H9 (cell line): ENCODE results near the gene GPC3. TPM values are rescaled to one million over a fixed set of nuclear protein-coding genes. Genes with fewer than 3 reads are reported as not detected.

ENCODE experiments used
- DNase-seq: peaks from one replicate; pipeline ENCODE4 v3.0.0-alpha.2; 2017
- H2AFZ ChIP-seq: one replicate; pipeline ENCODE4 v1.6.1; 2013; ENCODE audit warnings: mild to moderate bottlenecking, low read length, control low read depth, moderate library complexity
- H2AK5ac ChIP-seq: 2 replicates; pipeline ENCODE4 v1.6.1; 2013; ENCODE audit warnings: low read length, control low read depth, mixed read lengths; ENCODE audit not compliant: insufficient read length
- H2BK120ac ChIP-seq: one replicate; pipeline ENCODE4 v1.6.1; 2013; ENCODE audit warnings: low read depth, mild to moderate bottlenecking, low read length, control low read depth, inconsistent platforms; ENCODE audit not compliant: poor library complexity, severe bottlenecking
- H2BK12ac ChIP-seq: 2 replicates; pipeline ENCODE4 v1.6.1; 2013; ENCODE audit warnings: low read length, control low read depth, mixed read lengths, low read depth; ENCODE audit not compliant: insufficient read length
- H2BK15ac ChIP-seq: 2 replicates; pipeline ENCODE4 v1.6.1; 2013; ENCODE audit warnings: low read depth, low read length, control low read depth
- H2BK20ac ChIP-seq: one replicate; pipeline ENCODE4 v1.6.1; 2013; ENCODE audit warnings: low read depth, mild to moderate bottlenecking, low read length, control low read depth, inconsistent platforms; ENCODE audit not compliant: poor library complexity, severe bottlenecking
- H2BK5ac ChIP-seq: 2 replicates; pipeline ENCODE4 v1.6.1; 2013; ENCODE audit warnings: low read length, control low read depth, mixed read lengths; ENCODE audit not compliant: insufficient read length
- H3K14ac ChIP-seq: 2 replicates; pipeline ENCODE4 v1.6.1; 2013; ENCODE audit warnings: low read length, control low read depth; ENCODE audit not compliant: insufficient read depth
- H3K18ac ChIP-seq: 2 replicates; pipeline ENCODE4 v1.6.1; 2013; ENCODE audit warnings: low read depth, mild to moderate bottlenecking, mixed read lengths, low read length, control low read depth; ENCODE audit not compliant: insufficient read length
- H3K23ac ChIP-seq: 2 replicates; pipeline ENCODE4 v1.6.1; 2013; ENCODE audit warnings: low read length, control low read depth, mixed read lengths, low read depth; ENCODE audit not compliant: insufficient read length
- H3K23me2 ChIP-seq: 2 replicates; pipeline ENCODE4 v1.6.1; 2013; ENCODE audit warnings: low read depth, mild to moderate bottlenecking, mixed read lengths, low read length, control low read depth; ENCODE audit not compliant: insufficient read length, poor library complexity, severe bottlenecking
- H3K27ac ChIP-seq: 2 replicates; pipeline ENCODE4 v1.5.1; 2013; ENCODE audit warnings: low read length, control low read depth, mixed read lengths, low read depth; ENCODE audit not compliant: insufficient read length
- H3K27me3 ChIP-seq: 2 replicates; pipeline ENCODE4 v1.6.1; 2013; ENCODE audit warnings: low read length, control low read depth, inconsistent platforms; ENCODE audit not compliant: insufficient read depth
- H3K4ac ChIP-seq: 2 replicates; pipeline ENCODE4 v1.6.1; 2013; ENCODE audit warnings: low read depth, mild to moderate bottlenecking, control low read depth, inconsistent platforms, low read length, moderate library complexity
- H3K4me1 ChIP-seq: 2 replicates; pipeline ENCODE4 v1.6.1; 2013; ENCODE audit warnings: low read length, control low read depth, inconsistent platforms; ENCODE audit not compliant: insufficient read depth
- H3K4me2 ChIP-seq: 2 replicates; pipeline ENCODE4 v1.6.1; 2013; ENCODE audit warnings: low read length, control low read depth, mixed read lengths; ENCODE audit not compliant: insufficient read length, insufficient read depth
- H3K56ac ChIP-seq: 2 replicates; pipeline ENCODE4 v1.6.1; 2013; ENCODE audit warnings: low read depth, mild to moderate bottlenecking, mixed read lengths, low read length, control low read depth; ENCODE audit not compliant: insufficient read length
- H3K79me1 ChIP-seq: 2 replicates; pipeline ENCODE4 v1.6.1; 2013; ENCODE audit warnings: low read depth, mild to moderate bottlenecking, moderate library complexity, low read length, control low read depth, inconsistent platforms; ENCODE audit not compliant: insufficient read depth, poor library complexity, severe bottlenecking
- H3K79me2 ChIP-seq: 2 replicates; pipeline ENCODE4 v1.6.1; 2013; ENCODE audit warnings: low read length, control low read depth, inconsistent platforms; ENCODE audit not compliant: insufficient read depth
- H3K9ac ChIP-seq: 2 replicates; pipeline ENCODE4 v1.6.1; 2013; ENCODE audit warnings: low read length, control low read depth, mixed read lengths; ENCODE audit not compliant: insufficient read length; ENCODE audit errors: extremely low read depth
- H3K9me3 ChIP-seq: one replicate; pipeline ENCODE4 v1.6.1; 2013; ENCODE audit warnings: low read depth, low read length, inconsistent platforms; ENCODE audit not compliant: control insufficient read depth
- H3T11ph ChIP-seq: one replicate; pipeline ENCODE4 v1.6.1; 2013; ENCODE audit warnings: mild to moderate bottlenecking, low read length, control low read depth, inconsistent platforms
- H4K20me1 ChIP-seq: one replicate; pipeline ENCODE4 v1.6.1; 2013; ENCODE audit not compliant: control insufficient read depth, insufficient read length, insufficient read depth
- H4K5ac ChIP-seq: 2 replicates; pipeline ENCODE4 v1.6.1; 2013; ENCODE audit warnings: low read depth, mild to moderate bottlenecking, mixed read lengths, low read length, control low read depth; ENCODE audit not compliant: insufficient read length
- H4K8ac ChIP-seq: replicated peaks from 2 replicates; pipeline ENCODE4 v1.6.1; 2013; ENCODE audit warnings: low read length, control low read depth, mixed read lengths, low read depth; ENCODE audit not compliant: insufficient read length
- H4K91ac ChIP-seq: 2 replicates; pipeline ENCODE4 v1.6.1; 2013; ENCODE audit warnings: low read depth, mild to moderate bottlenecking, moderate library complexity, mixed read lengths, low read length, control low read depth; ENCODE audit not compliant: insufficient read length
- H3K27ac Mint-ChIP-seq, 3 experiments: 2 replicates in 2 of 3; 3 replicates in 1 of 3; pipeline ENCODE4 v1.8.0; 2020 to 2021; ENCODE audit warnings: mixed read lengths in 3 of 3, mild to moderate bottlenecking in 1 of 3, moderate library complexity in 1 of 3
- H3K27me3 Mint-ChIP-seq: 2 replicates; pipeline ENCODE4 v1.8.0; 2021; ENCODE audit warnings: low read depth, mild to moderate bottlenecking, moderate library complexity, mixed read lengths
- H3K36me3 Mint-ChIP-seq, 3 experiments: 2 replicates in 2 of 3; 3 replicates in 1 of 3; pipeline ENCODE4 v1.8.0; 2020 to 2021; ENCODE audit warnings: low read depth in 3 of 3, mixed read lengths in 3 of 3; ENCODE audit not compliant: insufficient read depth in 1 of 3
- H3K4me1 Mint-ChIP-seq, 2 experiments: 2 replicates each; pipeline ENCODE4 v1.8.0; 2020; ENCODE audit warnings: mixed read lengths in 2 of 2
- H3K4me3 Mint-ChIP-seq, 2 experiments: 2 replicates in 1 of 2; 3 replicates in 1 of 2; pipeline ENCODE4 v1.8.0; 2020 to 2021; ENCODE audit warnings: mild to moderate bottlenecking in 2 of 2, mixed read lengths in 2 of 2, moderate library complexity in 1 of 2
- H3K9me3 Mint-ChIP-seq, 2 experiments: 2 replicates in 1 of 2; 3 replicates in 1 of 2; pipeline ENCODE4 v1.8.0; 2020; ENCODE audit warnings: mild to moderate bottlenecking in 2 of 2, mixed read lengths in 2 of 2, moderate library complexity in 1 of 2
- CTCF ChIP-seq: fragments of 200-600 bp; sonication (generic); conservative IDR thresholded peaks from 3 replicates; pipeline ENCODE4 v1.8.0; 2021; ENCODE audit warnings: antibody characterized with exemption, mild to moderate bottlenecking
- WGBS: extraction: QIAGEN DNeasy Blood & Tissue Kit; methylation state at CpG from one replicate; pipeline ENCODE4 v1.1.7; 2013; ENCODE audit warnings: missing lambda C conversion rate, low lambda C conversion rate, mixed read lengths; ENCODE audit not compliant: insufficient read length; ENCODE audit errors: extremely low coverage; 5-methylcytosine and 5-hydroxymethylcytosine counted together
- total RNA-seq: library from RNA; stranded (reverse); gene quantifications from 2 replicates; pipeline ENCODE4 v1.2.1, GENCODE V29; 2021

GPC3 gene
- total RNA-seq, 1 experiment from 2014 or later, result 108 TPM

DNA sequence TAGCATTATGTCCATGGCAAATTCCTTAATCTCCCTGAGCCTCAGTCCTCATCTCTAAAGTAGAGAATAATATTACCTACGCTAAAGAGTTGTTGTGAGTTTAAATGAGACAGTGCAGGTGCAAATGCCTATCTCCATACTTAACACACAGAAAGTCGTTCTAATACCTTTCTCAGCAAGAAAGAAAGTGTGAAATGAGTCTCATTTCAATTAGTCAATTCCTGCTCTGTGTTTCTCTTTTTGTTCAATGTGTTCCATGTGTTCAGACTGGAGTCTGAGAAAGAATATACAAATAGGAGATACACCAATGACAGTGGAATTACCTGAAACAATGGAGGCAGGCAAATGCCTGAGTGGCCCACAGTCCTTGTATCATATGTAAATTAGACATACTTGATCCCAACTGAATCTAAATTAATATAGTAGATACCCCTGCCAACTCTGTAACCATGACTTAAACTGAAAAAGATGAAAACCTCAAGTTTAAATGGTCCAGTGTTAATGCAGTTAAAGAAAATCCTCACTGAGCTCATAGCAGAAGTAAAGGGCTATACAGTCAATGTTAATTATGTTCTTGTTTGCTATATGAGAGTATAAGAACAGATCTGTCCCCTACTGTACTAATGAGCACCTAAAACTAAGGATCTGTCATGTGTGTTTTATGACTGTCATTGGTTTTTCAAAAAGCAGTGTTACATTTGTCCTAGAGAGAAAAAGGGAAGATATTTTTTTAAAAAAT lies 68.2 kb downstream of the GPC3 start:
- Mint-ChIP-seq H3K27me3 (no peaks in the 10 kb centered on the region), H3K27ac (no peak overlapping the region), H3K36me3 (peaks cover 6 to 27% (median 10%) of the 10 kb centered on the region in 3 experiments; a peak in 5 of 7 replicates), H3K9me3 (peaks cover 0 to 5% of the 10 kb centered on the region in 2 experiments; a peak in 1 of 5 replicates), H3K4me1 (peaks cover 38% of the 10 kb centered on the region in 2 experiments), H3K4me3 (no peak overlapping the region)
- DNase-seq, result no peak
- no peak overlapping the region for H2BK12ac ChIP-seq
- no peak overlapping the region for H4K91ac ChIP-seq
- TF ChIP-seq CTCF, result no peak
- H4K8ac ChIP-seq, result no peak overlapping the region
- H4K5ac ChIP-seq, result no peak overlapping the region
- H3K56ac ChIP-seq, result no peak overlapping the region
- H3K4ac ChIP-seq, result no peak overlapping the region
- no peaks in the 10 kb centered on the region for H3K9me3 ChIP-seq
- no peaks in the 10 kb centered on the region for H3K27me3 ChIP-seq
- no peak overlapping the region for H2BK5ac ChIP-seq
- H3K23me2 ChIP-seq, result no peaks in the 10 kb centered on the region
- H3K79me1 ChIP-seq, result no peaks in the 10 kb centered on the region
- H3K27ac ChIP-seq, result no peak overlapping the region
- no peak overlapping the region for H3K4me2 ChIP-seq
- H3T11ph ChIP-seq, result no peak overlapping the region
- peaks cover 3% of the 10 kb centered on the region; the same call in 1 of the 2 replicates for H3K4me1 ChIP-seq
- no peak overlapping the region for H3K18ac ChIP-seq
- H2AFZ ChIP-seq, result no peak overlapping the region
- H2BK120ac ChIP-seq, result no peak overlapping the region
- H3K14ac ChIP-seq, result no peak overlapping the region
- H3K9ac ChIP-seq, result no peak overlapping the region
- no peaks in the 10 kb centered on the region for H3K79me2 ChIP-seq
- no peaks in the 10 kb centered on the region for H4K20me1 ChIP-seq
- no peak overlapping the region for H3K23ac ChIP-seq
- no peak overlapping the region for H2AK5ac ChIP-seq
- no peak overlapping the region for H2BK15ac ChIP-seq
- no peak overlapping the region for H2BK20ac ChIP-seq
- no CpG with 5 or more reads among the region's 2 CpGs for WGBS
